ENCODE data around the gene CMTM1.

The CMTM1 gene

DNA sequence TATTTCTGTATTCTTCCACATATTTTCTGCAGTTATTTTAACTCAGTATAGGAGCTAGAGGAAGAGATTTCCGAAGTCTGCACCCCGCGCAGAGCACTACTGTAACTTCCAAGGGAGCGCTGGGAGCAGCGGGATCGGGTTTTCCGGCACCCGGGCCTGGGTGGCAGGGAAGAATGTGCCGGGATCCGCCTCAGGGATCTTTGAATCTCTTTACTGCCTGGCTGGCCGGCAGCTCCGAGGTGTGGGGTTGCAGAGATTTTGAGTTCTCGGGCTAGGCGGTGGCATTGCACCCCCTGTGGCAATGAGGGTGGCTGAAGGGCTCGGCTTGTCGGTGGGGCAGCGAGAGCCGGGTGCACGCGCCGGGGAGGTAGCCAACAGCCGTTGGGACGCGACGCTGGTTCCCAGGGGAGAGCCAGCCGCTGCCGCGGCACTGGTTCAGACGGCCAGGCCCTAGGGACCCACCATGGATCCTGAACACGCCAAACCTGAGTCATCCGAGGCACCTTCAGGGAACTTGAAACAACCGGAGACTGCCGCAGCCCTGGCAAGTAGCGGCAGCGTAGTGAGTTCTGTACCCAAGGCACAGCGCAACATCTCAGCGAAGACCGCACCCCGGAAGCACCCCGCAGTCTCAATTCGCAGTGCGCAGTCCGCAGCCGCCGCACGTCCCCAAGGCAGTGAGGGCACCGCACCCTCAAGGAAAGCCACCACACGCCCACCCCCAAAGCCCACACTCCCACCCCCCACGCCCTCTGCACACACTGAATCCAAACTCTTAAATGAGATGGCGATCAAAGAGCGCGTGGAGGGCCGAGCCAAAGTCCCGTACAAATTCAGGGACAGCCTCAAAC lies at the start of gene CMTM1:
TSS of gene CMTM1 (plus strand) at position 389 of the 851 bp plus-strand sequence. CDS start at position 464, 75 bp downstream.
- DNase-seq: no peak

DNA sequence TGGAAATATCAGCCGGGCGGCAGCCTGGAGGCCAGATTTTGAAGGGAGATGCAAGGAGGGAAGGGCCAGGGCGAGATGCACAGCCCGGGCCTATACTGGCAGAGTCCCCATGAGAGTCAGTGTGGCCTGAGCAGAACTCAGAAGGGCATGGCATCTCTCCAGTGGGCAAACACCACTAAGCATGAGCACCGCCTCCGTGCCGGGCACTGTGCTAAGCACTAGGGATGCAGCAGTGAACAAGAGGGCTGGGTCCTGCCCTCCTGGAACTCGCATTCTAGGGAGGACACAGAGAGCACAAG lies 49.8 kb upstream of the CMTM1 start:
- DNase-seq: no peak

DNA sequence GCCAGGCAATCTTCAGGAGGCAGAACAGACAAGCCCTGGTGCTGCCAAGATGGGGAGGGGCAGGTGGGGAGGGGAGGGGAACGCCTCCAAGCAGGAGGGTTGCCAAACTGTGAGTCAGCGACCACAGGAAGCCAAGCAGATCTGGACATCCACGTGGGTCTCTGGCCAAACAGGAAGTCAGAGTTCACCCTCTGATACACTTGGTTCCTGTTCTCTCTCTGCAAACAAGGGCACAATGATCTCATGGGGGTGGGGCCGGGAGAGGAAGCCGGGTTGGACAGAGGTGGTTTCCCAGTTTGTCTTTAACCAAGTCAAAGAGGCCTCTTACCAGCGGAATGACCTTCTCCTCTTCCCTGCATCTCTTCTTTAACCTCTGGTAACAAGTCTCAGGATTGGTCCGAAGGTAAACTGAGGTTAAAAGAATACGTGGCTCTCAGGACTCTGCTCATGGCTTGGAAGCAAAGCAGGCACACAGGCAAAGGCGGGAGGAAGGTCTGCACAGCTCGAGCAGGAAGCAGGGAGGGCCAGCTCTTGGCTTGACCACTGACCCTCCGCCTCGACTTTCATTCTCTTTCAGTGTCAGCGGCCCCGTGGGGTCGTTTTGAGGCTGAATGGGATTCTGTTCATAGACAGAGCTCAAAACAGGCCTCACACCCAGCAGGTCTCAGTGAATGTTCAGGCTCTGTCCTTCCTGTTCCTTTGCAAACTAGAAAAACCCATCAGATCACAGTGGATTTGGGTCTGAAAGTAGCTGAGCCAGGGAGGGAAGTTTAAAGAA lies 49.2 kb upstream of the CMTM1 start:
- no peak for DNase-seq

- no peak for DNase-seq
Observed at GRCh38 chr16:66517586-66518263, 48.5 kb upstream of the CMTM1 start.

GRCh38 chr16:66519482-66520373 lies 46.5 kb upstream of the CMTM1 start:
- no peak for DNase-seq

GRCh38 chr16:66520406-66521170 lies 45.7 kb upstream of the CMTM1 start:
- DNase-seq: no peak

- DNase-seq: no peak
Observed at GRCh38 chr16:66521252-66521713, 45.0 kb upstream of the CMTM1 start.

- DNase-seq: no peak
Observed at GRCh38 chr16:66521951-66522771, 44.1 kb upstream of the CMTM1 start.

GRCh38 chr16:66522816-66523590 lies 43.2 kb upstream of the CMTM1 start:
- DNase-seq: no peak

- no peak for DNase-seq
Observed at GRCh38 chr16:66523861-66524354, 42.3 kb upstream of the CMTM1 start.

DNA sequence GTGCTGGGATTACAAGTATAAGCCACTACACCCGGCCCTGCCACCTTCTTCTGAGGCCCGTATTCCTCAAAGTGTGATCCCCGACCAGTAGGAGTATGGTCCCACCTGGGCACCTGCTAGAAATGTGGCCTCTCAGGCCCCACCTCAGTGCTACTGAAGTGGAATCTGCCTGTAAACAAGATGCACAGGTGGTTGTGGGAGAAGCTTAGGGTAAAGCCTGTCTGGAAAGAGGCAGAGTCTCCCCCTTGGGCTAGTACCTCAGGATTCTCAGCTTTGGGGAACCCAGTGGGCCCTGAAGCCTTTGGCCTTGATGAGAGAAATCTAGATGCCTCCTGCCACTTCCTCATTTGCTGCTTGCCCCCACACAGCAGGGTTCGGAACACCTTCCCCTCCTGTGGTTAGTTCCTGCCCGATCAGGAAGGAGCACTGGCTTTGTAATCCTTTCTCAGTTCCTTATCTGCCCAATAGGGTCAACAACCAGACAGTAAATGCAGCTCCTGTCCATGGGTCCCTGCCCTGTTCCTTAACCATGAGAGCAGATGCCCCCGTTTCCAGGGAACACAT lies 41.6 kb upstream of the CMTM1 start:
- DNase-seq: no peak

- peak in 1 of 2 experiments; percentile 54 for DNase-seq
Observed at GRCh38 chr16:66525396-66526180, 40.7 kb upstream of the CMTM1 start.

DNA sequence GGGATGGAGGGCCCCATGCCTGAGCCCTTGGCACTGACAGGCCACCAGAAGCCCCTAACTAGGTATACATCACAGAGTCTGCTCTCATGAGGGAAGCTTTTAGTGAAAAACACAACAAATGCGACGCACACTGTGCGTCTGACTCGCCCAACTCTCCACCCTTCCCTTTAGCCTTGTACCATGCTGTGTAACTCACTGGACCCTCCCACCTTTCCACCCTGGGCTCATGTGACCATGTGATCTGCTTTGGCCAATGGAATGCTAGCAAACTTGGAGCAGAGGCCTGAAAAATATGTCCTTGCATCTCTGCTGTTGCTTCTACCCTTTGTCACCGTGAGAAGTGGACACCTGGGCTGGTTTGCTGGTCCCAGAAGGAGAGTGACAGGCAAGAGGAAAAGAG lies 37.9 kb upstream of the CMTM1 start:
- DNase-seq: no peak

DNA sequence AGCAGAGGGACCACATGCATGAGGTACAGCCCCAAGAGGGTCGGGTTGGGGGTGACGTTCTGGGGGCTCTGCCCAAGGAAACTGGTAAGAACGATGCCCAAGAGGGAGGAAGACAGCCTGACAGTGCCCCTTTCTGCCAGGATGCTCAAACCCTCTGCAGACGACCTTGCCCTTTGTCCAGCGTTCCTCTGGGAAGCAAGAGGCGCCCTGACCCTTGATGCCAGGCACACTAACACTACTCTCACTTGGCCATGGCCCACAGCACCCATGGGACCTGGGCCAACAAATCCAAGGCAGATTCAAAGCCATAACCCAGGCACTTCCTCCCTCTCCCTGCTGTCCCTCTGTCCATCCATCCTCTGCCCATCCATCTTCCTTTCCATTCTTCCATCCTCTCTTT lies 36.8 kb upstream of the CMTM1 start:
- no peak for DNase-seq

DNA sequence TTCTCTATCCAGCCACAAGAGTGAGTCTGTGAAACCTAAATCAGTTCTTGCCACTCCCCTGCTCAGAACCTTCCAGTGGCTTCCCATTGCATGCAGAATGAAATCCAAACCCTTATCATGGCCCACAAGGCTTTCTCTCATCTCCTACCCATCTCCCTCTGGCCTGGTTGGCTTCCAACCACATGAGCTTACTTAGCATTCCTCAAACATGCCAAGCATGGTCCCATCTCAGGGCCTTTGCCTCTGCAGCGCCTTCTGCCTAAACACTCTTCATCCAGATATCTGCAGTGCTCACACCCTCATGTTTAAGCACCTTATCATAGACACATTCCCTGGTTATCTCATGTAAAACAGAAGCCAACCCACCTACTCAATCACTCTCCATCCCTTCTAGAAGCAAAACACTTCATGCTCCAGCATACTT lies 31.9 kb upstream of the CMTM1 start:
- no peak for DNase-seq

DNA sequence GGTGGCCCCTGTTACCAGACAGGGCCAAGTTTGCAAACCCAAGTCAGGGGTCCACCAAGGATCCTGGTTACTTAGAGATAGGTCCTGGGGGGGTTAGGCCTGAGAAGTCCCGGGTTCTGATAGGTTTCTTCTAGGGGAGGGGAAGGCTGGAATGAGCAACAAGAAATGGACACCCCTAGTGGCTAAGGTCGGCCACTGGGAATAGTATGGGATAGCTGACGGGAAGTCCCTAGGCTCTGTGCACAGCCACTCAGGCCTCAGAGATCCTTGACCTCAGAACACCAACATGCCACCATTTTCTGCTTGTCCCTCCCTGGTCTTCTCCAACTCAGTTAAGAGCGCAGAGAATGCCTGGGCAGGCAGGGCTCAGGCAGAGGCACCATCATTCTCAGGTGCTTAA lies 29.7 kb upstream of the CMTM1 start:
- no peak for DNase-seq

DNA sequence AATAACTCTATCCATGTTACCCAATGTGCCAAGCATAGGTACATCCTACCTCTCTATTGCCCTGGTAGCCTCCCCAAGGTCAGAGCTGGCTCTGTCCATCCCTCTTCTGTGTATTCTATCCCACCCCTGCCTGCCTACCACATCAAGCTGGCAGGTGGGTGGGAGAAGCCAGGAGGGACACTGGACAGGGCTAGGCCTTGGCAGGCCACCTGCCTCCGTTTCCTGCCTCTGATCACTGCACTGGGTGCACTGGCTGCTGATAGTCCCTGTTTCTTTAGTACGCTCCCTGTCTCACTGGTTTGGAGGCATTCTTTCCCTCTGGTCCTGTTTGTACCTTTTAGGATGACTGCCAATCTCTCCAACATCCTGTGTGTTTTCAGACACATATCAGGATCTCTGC lies 29.0 kb upstream of the CMTM1 start:
- DNase-seq: no peak

DNA sequence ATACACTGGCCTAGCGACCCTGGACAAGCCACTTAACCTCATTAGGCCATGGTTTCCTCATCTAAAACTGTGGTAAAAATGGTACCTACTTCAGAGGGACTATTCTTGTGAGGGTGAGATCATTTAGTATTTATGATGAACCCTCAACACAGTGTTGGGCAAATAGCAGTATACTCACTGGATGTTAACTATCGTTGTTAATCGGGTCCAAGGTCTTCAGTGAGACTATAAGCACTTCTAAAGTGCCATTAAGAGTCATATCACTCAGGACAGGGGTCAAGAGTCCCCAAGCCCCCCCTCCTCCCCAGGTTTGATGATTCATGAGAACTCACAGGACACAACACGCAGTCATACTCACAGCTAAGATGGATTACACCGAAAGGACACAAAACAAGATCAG lies 27.3 kb upstream of the CMTM1 start:
- DNase-seq: no peak
